ENCODE data around the gene METTL25.

DNA sequence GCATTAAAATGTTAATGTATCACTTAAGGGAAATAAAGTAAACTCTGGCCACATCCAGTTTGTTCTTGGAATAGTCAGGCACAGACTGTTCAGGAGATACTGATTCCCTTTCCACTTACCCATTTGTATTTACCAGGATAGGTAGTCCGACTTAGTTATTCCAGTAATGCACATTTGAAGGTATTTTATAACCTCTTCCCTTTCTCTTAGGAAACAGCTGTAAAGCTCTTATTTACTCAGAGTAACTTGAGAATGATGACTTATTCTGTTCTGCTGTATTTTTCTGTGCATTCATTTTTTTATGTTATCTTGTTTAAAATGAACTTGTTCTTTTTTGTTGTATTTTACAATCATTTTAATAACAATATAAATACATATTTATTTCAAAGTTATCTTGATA lies 78.0 kb downstream of the METTL25 start:
- TF ChIP-seq, protein P1, sequence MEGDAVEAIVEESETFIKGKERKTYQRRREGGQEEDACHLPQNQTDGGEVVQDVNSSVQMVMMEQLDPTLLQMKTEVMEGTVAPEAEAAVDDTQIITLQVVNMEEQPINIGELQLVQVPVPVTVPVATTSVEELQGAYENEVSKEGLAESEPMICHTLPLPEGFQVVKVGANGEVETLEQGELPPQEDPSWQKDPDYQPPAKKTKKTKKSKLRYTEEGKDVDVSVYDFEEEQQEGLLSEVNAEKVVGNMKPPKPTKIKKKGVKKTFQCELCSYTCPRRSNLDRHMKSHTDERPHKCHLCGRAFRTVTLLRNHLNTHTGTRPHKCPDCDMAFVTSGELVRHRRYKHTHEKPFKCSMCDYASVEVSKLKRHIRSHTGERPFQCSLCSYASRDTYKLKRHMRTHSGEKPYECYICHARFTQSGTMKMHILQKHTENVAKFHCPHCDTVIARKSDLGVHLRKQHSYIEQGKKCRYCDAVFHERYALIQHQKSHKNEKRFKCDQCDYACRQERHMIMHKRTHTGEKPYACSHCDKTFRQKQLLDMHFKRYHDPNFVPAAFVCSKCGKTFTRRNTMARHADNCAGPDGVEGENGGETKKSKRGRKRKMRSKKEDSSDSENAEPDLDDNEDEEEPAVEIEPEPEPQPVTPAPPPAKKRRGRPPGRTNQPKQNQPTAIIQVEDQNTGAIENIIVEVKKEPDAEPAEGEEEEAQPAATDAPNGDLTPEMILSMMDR (conservative IDR thresholded peaks at IDR 0.05; ENCODE audit: low read depth, low read length), result no peak
- TF ChIP-seq EZH2phosphoT487 (IDR thresholded peaks at IDR 0.05; ENCODE audit: borderline replicate concordance, low read length), result no peak
- TF ChIP-seq EZH2 (IDR thresholded peaks at IDR 0.05; ENCODE audit: low read length, unreplicated experiment), result no peak
